Fibroblast of lung (primary cell): ENCODE results near the gene NDUFB3.
"Not testable (repeated sequence)": the region's sequence is repeated elsewhere in the genome, so short reads cannot be mapped to it uniquely, and the experiment has no call there.

ENCODE experiments used
- EZH2 ChIP-seq: IDR thresholded peaks from 2 replicates; pipeline ENCODE4 v1.5.1; 2012; ENCODE audit warnings: low read length, control low read depth, mild to moderate bottlenecking; ENCODE audit errors: missing control alignments
- TF ChIP-seq, protein P1 (sequence below), 2 donors: IDR thresholded peaks in 1 of 2; conservative IDR thresholded peaks in 1 of 2; 1 replicate in 1 of 2; 2 replicates in 1 of 2; pipeline ENCODE4 v1.5.1; 2011 to 2012; ENCODE audit warnings: low read length in 2 of 2, control low read depth in 1 of 2, inconsistent platforms in 1 of 2, low read depth in 1 of 2, mild to moderate bottlenecking in 1 of 2

DNA sequence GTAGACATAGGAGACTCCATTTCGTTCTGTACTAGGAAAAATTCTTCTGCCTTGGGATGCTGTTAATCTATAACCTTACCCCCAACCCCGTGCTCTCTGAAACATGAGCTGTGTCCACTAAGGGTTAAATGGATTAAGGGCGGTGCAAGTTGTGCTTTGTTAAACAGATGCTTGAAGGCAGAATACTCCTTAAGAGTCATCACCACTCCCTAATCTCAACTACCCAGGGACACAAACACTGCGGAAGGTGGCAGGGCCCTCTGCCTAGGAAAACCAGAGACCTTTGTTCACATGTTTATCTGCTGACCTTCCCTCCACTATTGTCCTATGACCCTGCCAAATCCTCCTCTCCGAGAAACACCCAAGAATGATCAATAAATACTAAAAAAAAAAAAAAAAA lies 28.8 kb upstream of the NDUFB3 start:
- TF ChIP-seq, protein P1, sequence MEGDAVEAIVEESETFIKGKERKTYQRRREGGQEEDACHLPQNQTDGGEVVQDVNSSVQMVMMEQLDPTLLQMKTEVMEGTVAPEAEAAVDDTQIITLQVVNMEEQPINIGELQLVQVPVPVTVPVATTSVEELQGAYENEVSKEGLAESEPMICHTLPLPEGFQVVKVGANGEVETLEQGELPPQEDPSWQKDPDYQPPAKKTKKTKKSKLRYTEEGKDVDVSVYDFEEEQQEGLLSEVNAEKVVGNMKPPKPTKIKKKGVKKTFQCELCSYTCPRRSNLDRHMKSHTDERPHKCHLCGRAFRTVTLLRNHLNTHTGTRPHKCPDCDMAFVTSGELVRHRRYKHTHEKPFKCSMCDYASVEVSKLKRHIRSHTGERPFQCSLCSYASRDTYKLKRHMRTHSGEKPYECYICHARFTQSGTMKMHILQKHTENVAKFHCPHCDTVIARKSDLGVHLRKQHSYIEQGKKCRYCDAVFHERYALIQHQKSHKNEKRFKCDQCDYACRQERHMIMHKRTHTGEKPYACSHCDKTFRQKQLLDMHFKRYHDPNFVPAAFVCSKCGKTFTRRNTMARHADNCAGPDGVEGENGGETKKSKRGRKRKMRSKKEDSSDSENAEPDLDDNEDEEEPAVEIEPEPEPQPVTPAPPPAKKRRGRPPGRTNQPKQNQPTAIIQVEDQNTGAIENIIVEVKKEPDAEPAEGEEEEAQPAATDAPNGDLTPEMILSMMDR (conservative IDR thresholded peaks at IDR 0.05 in 1 of 2, IDR thresholded peaks at IDR 0.05 in 1 of 2; ENCODE audit: low read depth in 1 of 2, low read length in 2 of 2): not testable (repeated sequence)
- TF ChIP-seq EZH2: not testable (repeated sequence)
